K562 (cell line): ENCODE results near the gene NHLRC2. TPM values are rescaled to one million over a fixed set of nuclear protein-coding genes. Genes with fewer than 3 reads are reported as not detected.
A peak's percentile ranks its signal among the peaks of the same experiment; 100 is the strongest.

ENCODE experiments used
- ATAC-seq: fragments of 200-7000 bp; cut with Tn5 transposase; 3 replicates; pipeline ENCODE4 v1.9.1; 2020; ENCODE audit warnings: moderate library complexity
- BruUV-seq: library from RNA; stranded (reverse); fragments of 400-500 nt; replicated peaks from 2 replicates; lab custom pipeline; 2021; lab: Mats Ljungman, UMichigan
- CTCF ChIA-PET: fragments of 300-600 bp; formaldehyde crosslinking; extraction: SDS; loops from one replicate; lab custom pipeline; 2021; ENCODE audit warnings: low intra/inter-chr PET ratio; lab: Yijun Ruan, JAX
- POLR2A ChIA-PET: fragments of 300-600, 350-650 bp; sonication (Branson Sonifier 250); formaldehyde crosslinking; extraction: SDS; loops from one replicate; lab custom pipeline; 2021; ENCODE audit warnings: antibody characterized with exemption, inconsistent platforms; lab: Yijun Ruan, JAX
- DNase-seq, 4 experiments: peaks; one replicate each; pipeline versions ENCODE4 v3.0.0 to v3.0.0-alpha.2; 2011 to 2018; ENCODE audit warnings: low spot score in 3 of 4, mixed read lengths in 3 of 4; ENCODE audit errors: extremely low read depth in 1 of 4
- FAIRE-seq: peaks from 2 replicates; lab custom pipeline; 2011; peaks lifted over from hg19 to GRCh38; lab: Jason Lieb, UNC
- H2AFZ ChIP-seq: 2 replicates; pipeline ENCODE4 v1.6.0; 2011; ENCODE audit warnings: low read depth, low read length, control low read depth, inconsistent platforms
- H3K27ac ChIP-seq: fragments of 200-600 bp; 3 replicates; pipeline ENCODE4 v1.8.0; 2011; ENCODE audit warnings: low read depth, mild to moderate bottlenecking, control low read depth, inconsistent platforms, low read length, moderate library complexity, mixed read lengths; ENCODE audit errors: extremely low read depth
- H3K27me3 ChIP-seq, 2 experiments: fragments of 300-600 bp in 1 of 2; 2 replicates in 1 of 2; 3 replicates in 1 of 2; pipeline versions ENCODE4 v1.6.0 to v1.8.0; 2011; ENCODE audit warnings: inconsistent platforms in 2 of 2, low read length in 2 of 2, mild to moderate bottlenecking in 1 of 2, mixed read lengths in 1 of 2, moderate library complexity in 1 of 2; ENCODE audit not compliant: control insufficient read depth in 2 of 2, insufficient read depth in 2 of 2
- H3K36me3 ChIP-seq: fragments of 300-600 bp; 3 replicates; pipeline ENCODE4 v1.8.0; 2011; ENCODE audit warnings: mild to moderate bottlenecking, low read length, inconsistent platforms; ENCODE audit not compliant: control insufficient read depth, insufficient read depth
- H3K4me1 ChIP-seq, 2 experiments: fragments of 200-600 bp in 1 of 2; replicated peaks in 1 of 2; 2 replicates in 1 of 2; 3 replicates in 1 of 2; pipeline versions ENCODE4 v1.5.1 to v1.8.0; 2011; ENCODE audit warnings: inconsistent platforms in 2 of 2, low read length in 2 of 2, mild to moderate bottlenecking in 1 of 2, mixed read lengths in 1 of 2, moderate library complexity in 1 of 2; ENCODE audit not compliant: control insufficient read depth in 2 of 2, insufficient read depth in 2 of 2
- H3K4me2 ChIP-seq: 2 replicates; pipeline ENCODE4 v1.6.1; 2011; ENCODE audit warnings: low read length, control low read depth, inconsistent platforms, mixed read lengths; ENCODE audit not compliant: insufficient read depth
- H3K4me3 ChIP-seq: fragments of 200-600 bp; sonication (generic), shearing (Covaris generic); 2 replicates; pipeline ENCODE4 v1.5.1; 2016; ENCODE audit warnings: control low read depth, inconsistent platforms
- H3K79me2 ChIP-seq: fragments of 200-600 bp; 3 replicates; pipeline ENCODE4 v1.8.0; 2011; ENCODE audit warnings: low read length, inconsistent platforms; ENCODE audit not compliant: control insufficient read depth, insufficient read depth
- H3K9ac ChIP-seq, 2 experiments: 2 replicates each; pipeline versions ENCODE4 v1.6.0 to v1.6.1; 2011; ENCODE audit warnings: low read depth in 2 of 2, low read length in 2 of 2, control low read depth in 1 of 2, inconsistent platforms in 1 of 2, mild to moderate bottlenecking in 1 of 2, mixed read lengths in 1 of 2; ENCODE audit not compliant: insufficient read depth in 1 of 2
- H3K9me1 ChIP-seq: one replicate; pipeline ENCODE4 v1.6.0; 2011; ENCODE audit warnings: inconsistent platforms, mild to moderate bottlenecking, low read length, moderate library complexity; ENCODE audit not compliant: control insufficient read depth, insufficient read depth
- H3K9me3 ChIP-seq: replicated peaks from 2 replicates; pipeline ENCODE4 v1.5.1; 2011; ENCODE audit warnings: low read depth, low read length, inconsistent platforms; ENCODE audit not compliant: control insufficient read depth, insufficient read depth
- H4K20me1 ChIP-seq: replicated peaks from 2 replicates; pipeline ENCODE4 v1.6.1; 2011; ENCODE audit warnings: low read length, inconsistent platforms, mixed read lengths; ENCODE audit not compliant: control insufficient read depth, insufficient read depth
- ATF3 ChIP-seq, 2 experiments: fragments of 450-650 bp in 1 of 2; sonication (generic) in 1 of 2; formaldehyde crosslinking in 1 of 2; IDR thresholded peaks in 1 of 2; conservative IDR thresholded peaks in 1 of 2; 2 replicates each; pipeline versions ENCODE4 v1.6.1 to v1.8.1; 2016 to 2023; ENCODE audit warnings: mild to moderate bottlenecking in 2 of 2, moderate library complexity in 2 of 2, inconsistent platforms in 1 of 2, missing genetic modification reagents in 1 of 2
- EGR1 ChIP-seq: fragments of 450-650 bp; conservative IDR thresholded peaks from 2 replicates; pipeline ENCODE4 v1.6.1; 2017; ENCODE audit warnings: mild to moderate bottlenecking
- FOSL1 ChIP-seq: fragments of 200-800 bp; sonication (Bioruptor generic); conservative IDR thresholded peaks from 2 replicates; pipeline ENCODE4 v1.6.1; 2016; ENCODE audit warnings: missing genetic modification characterization, missing compliant biosample characterization
- JUND ChIP-seq, 2 experiments: IDR thresholded peaks; 2 replicates in 1 of 2; 3 replicates in 1 of 2; pipeline ENCODE4 v1.6.1; 2011; ENCODE audit warnings: borderline replicate concordance in 2 of 2, low read depth in 2 of 2, low read length in 2 of 2, improper control_type of control experiment in 1 of 2, missing biosample characterization in 1 of 2, missing genetic modification characterization in 1 of 2, missing genetic modification reagents in 1 of 2
- MCM7 ChIP-seq, 2 experiments: fragments of 450-650 bp; IDR thresholded peaks; 2 replicates each; pipeline ENCODE4 v1.6.1; 2016 to 2018
- RFX1 ChIP-seq: fragments of 450-650 bp; IDR thresholded peaks from 2 replicates; pipeline ENCODE4 v1.6.1; 2016; ENCODE audit warnings: mild to moderate bottlenecking, moderate library complexity
- ZBTB8A ChIP-seq: fragments of 450-650 bp; IDR thresholded peaks from 2 replicates; pipeline ENCODE4 v1.6.1; 2018; ENCODE audit warnings: mild to moderate bottlenecking, moderate library complexity; ENCODE audit not compliant: partially characterized antibody
- ZNF175 ChIP-seq: fragments of 200-800 bp; sonication (Bioruptor generic); IDR thresholded peaks from 2 replicates; pipeline ENCODE4 v1.6.1; 2016; ENCODE audit warnings: low read depth, mild to moderate bottlenecking, missing genetic modification characterization, missing compliant biosample characterization
- ZNF354B ChIP-seq: fragments of 250-450 bp; sonication (Bioruptor Pico); IDR thresholded peaks from 2 replicates; pipeline ENCODE4 v1.4.0; 2020
- WGBS: fragments of 100-300 bp; shearing (Covaris generic); methylation state at CpG from one replicate; pipeline ENCODE4 v1.1.6; 2016; ENCODE audit warnings: low coverage, mixed read lengths; ENCODE audit not compliant: insufficient coverage; ENCODE audit errors: missing lambda C conversion rate; 5-methylcytosine and 5-hydroxymethylcytosine counted together
- in situ Hi-C: fragments of 300-500 bp; cut with MboI; formaldehyde crosslinking; loops from 4 replicates; pipeline ENCODE4 v1.15.0; 2018; ENCODE audit warnings: inconsistent platforms, mixed read lengths
- intact Hi-C: fragments of 100-400 bp; cut with micrococcal nuclease; formaldehyde crosslinking; loops from 2 replicates; pipeline ENCODE4 v1.14.2; 2022
- polyA plus RNA-seq, 8 experiments: library from polyadenylated mRNA; depleted of rRNA in 4 of 8; stranded (reverse) in 5 of 8; unstranded in 3 of 8; fragments of >200 nt; fragmentation: Nextera tagmentation in 2 of 8; fragmentation: Illumina TruSeq in 1 of 8; extraction: Ambion mirVana in 2 of 8; extraction: Trizol in 1 of 8; gene quantifications; 2 replicates each; pipeline versions ENCODE4 v1.2.1 to v1.2.3, GENCODE V29; 2011 to 2014; ENCODE audit warnings: inconsistent platforms in 1 of 8, missing spikeins in 1 of 8
- total RNA-seq, 7 experiments: library from RNA; depleted of rRNA in 6 of 7; stranded (reverse); fragments of >200 nt in 6 of 7; fragmentation: Illumina TruSeq in 2 of 7; extraction: Trizol in 2 of 7; gene quantifications; 2 replicates each; pipeline versions ENCODE4 v1.2.1 to v1.2.3, GENCODE V29; 2011 to 2021; ENCODE audit warnings: low replicate concordance in 1 of 7

The NHLRC2 gene
- total and polyA plus RNA-seq, 9 of the 15 experiments (the other 6 are each of a cell fraction or from before 2014, with no cell fraction given) = 1.5 to 22.4 (median 10.3) TPM

GRCh38 chr10:113958631-113959382 lies 104.3 kb downstream of the NHLRC2 start:
- DNase-seq (peak in 1 of 4 experiments; percentile 19), ATAC-seq (peak; percentile 53), FAIRE-seq (peak; percentile 32)
- H3K9me1 ChIP-seq = no peaks in the 10 kb centered on the region
- WGBS = 28% methylated on average over 10 of the region's 11 CpGs
- H3K4me1 ChIP-seq = no peaks in the 10 kb centered on the region; a peak in 2 of 5 replicates
- no peaks in the 10 kb centered on the region for H3K36me3 ChIP-seq
- H3K4me2 ChIP-seq = no peak overlapping the region
- no TSS peak for BruUV-seq
- no peaks in the 10 kb centered on the region for H3K27me3 ChIP-seq
- no peak overlapping the region for H3K27ac ChIP-seq
- no peaks in the 10 kb centered on the region for H4K20me1 ChIP-seq
- ChIA-PET POLR2A (no interaction called here), CTCF (no interaction called here)
- intact Hi-C loops (no loop called here), in situ Hi-C loops (loop anchor here (5.0 kb wide), 1 partner anchor 123 kb away; no protein-coding TSS in a partner anchor)
- H3K4me3 ChIP-seq = no peak overlapping the region
- H3K79me2 ChIP-seq = no peaks in the 10 kb centered on the region
- H2AFZ ChIP-seq = no peak overlapping the region
- H3K9ac ChIP-seq = no peak overlapping the region
- H3K9me3 ChIP-seq = no peaks in the 10 kb centered on the region
- TF ChIP-seq JUND (IDR thresholded peaks at IDR 0.05; ENCODE audit: borderline replicate concordance, low read depth, low read length) (peak; percentile 75; the same call in 1 of the 2 replicates), JUND (tag; IDR thresholded peaks at IDR 0.05; ENCODE audit: borderline replicate concordance, low read depth, low read length) (no peak; the same call in 2 of the 3 replicates), ZNF354B (no peak), MCM7 (IDR thresholded peaks at IDR 0.05) (no peak), ZNF175 (CRISPR knock-in tag) (no peak), ZBTB8A (no peak), EGR1 (peak; percentile 56), FOSL1 (peak; percentile 44; the same call in 1 of the 2 replicates), RFX1 (peak; percentile 62), ATF3 (IDR thresholded peaks at IDR 0.05) (peak; percentile 40; the same call in 1 of the 2 replicates), ATF3 (CRISPR knock-in tag; conservative IDR thresholded peaks at IDR 0.05) (no peak)
